Epithelial cell of prostate (primary cell): ENCODE measurements around the gene ST6GALNAC6.
"Not testable (repeated sequence)": the region's sequence is repeated elsewhere in the genome, so short reads cannot be mapped to it uniquely, and the experiment has no call there.

ENCODE experiments used
- DNase-seq: peaks from one replicate; pipeline ENCODE4 v3.0.0-alpha.2; 2011; ENCODE audit warnings: low read depth, low spot score
- H3K27ac ChIP-seq: fragments of 450-650 bp; 2 replicates; pipeline ENCODE4 v1.5.1; 2017; ENCODE audit warnings: mild to moderate bottlenecking

ST6GALNAC6 gene

DNA sequence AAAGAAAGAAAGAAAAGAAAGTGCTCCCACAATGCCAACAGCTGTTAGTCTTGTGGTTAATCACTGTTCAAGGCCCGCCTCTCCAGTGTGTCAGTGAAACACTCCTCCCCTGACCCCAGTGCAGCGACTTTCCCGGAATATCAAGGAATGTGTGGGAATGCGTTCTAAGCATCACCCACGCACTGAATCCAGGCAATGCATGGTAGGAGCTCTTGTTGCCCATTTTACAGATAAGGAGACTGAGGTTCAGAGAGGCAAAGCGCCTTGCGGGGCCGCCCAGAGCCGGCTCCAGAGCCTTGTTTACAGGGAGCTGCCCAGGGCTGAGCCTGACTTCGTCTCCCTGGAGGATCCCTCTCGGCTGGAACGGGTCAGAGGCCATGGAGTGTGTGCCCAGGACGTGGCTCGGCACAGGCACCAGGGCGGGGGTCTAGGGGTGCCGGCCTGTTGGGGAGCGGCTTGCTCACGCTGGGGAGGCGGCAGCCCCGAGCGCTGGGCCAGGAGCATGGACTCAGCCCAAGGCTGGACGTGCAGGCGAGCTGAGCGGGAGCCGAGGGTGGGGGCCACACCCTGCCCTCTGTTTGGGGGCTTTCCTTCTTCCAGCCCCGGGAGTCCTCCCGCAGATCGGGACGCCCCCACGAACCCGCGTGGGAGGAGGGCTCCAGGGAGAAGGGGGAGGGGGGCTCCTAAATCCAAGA is 823 bp downstream of the ST6GALNAC6 start:
- peak overlapping the region; percentile 31 for H3K27ac ChIP-seq
- DNase-seq = no peak

DNA sequence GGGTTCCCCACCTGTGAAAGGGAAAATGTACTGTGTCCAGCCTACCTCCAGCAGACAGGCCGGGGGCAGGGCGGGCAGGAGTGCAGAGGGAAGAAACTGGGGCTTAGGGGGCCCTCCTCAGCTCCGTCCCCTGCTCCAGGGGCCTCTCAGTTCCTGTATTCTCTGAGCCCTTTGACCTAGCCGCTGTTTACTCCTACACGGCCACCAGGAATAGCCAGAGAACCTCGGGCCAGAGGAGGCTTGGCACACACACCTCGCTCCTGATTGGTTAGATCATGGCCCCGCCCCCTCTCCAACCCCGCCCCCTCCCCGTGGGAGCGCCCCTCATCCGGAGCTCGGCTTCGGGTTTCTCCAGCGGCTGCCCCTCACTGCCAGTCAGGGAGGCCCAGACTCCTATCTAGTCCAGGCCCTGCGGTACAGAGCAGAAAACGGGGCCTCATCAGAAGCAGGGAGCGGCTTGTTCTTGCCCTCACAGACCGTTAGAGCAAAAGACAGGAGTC is 2.2 kb downstream of the ST6GALNAC6 start:
- no peak overlapping the region for H3K27ac ChIP-seq
- no peak for DNase-seq

DNA sequence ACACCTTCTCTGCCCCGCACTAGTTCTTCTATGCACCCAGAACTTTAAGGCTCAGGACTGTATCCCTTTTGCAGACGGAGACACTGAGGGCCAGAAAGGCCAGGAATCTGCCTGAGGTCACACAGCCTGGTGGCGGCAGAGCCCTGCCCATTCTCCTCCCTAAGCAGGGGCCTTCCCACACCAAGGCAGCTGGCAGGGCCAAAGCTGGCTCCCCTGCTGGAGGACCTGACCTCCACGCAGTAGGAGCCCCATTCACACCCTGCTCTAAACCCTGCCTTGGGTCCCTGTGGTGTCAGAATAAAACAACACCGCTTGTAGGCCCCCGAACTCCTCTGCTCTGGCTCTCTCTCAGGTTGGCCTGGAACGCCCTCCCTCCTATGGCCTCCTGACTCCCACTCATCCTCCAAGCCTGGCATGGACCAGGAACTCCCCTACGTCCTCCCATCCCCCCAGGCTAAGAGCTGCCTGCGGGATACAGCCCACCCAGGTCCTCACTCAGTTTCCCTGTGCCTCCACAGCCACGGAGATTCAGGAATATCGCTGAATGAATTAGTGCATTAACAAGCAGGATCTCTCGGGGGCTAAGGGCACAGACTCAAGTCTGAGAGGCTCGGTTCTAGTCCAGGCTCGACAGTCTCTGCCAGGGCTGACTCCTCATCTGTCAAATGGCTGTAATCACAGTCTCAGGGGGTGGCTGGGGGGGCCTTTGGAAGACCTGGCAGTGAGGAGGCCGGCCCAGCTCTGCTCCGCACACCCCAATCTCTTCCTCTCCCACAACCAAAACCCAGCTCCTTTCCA is 2.8 kb downstream of the ST6GALNAC6 start:
- H3K27ac ChIP-seq = no peak overlapping the region
- DNase-seq = no peak

GRCh38 chr9:127895811-127896210 is 3.6 kb downstream of the ST6GALNAC6 start:
- no peak overlapping the region for H3K27ac ChIP-seq
- DNase-seq = no peak

GRCh38 chr9:127893392-127893791 is 6.0 kb downstream of the ST6GALNAC6 start:
- no peak overlapping the region for H3K27ac ChIP-seq
- no peak for DNase-seq

DNA sequence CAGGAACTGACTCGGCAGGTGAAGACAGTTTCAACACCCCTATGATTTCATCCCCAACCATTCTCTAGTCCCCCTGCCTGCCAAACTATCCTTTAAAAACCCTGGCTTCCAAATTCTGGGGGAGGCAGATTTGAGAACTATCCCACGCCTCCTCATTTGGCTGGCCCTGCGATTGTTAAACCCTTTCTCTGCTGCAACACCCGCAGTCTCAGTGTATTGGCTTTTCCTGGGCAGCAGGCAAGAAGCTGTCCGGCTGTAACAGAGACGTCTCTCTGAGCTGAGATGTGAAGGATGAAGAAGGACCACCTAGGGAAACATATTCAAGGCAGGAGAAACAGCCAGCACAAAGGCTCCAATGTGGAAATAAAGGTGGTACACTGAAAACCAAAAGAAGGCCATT is 6.6 kb downstream of the ST6GALNAC6 start:
- no peak for DNase-seq
- no peak overlapping the region for H3K27ac ChIP-seq

- DNase-seq = no peak
These were observed 9.3 kb downstream of the ST6GALNAC6 start for GRCh38 chr9:127890053-127890452.

DNA sequence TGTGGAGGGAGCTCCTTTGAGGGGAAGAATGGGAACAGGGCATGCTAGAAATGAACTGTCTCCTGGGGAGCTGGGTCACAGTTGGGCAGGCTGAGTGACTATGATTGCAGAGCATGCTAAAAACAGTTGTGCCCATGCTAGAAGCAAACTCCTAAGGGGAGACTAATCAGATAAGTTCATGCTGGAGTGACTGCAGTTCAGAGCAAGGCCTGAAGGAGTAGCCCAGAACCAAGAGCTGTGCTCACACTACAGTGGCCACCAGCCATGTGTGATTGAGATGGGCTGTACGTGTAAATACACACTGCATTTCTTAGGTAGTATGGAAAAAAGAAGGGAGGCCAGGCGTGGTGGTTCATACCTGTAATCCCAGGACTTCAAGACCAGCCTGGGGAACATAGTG is 11.6 kb downstream of the ST6GALNAC6 start:
- no peak overlapping the region for H3K27ac ChIP-seq
- DNase-seq = no peak

More at GRCh38 chr9:127890053-127890452, 9.3 kb downstream of the ST6GALNAC6 start:
- no peak overlapping the region for H3K27ac ChIP-seq

GRCh38 chr9:127886401-127886972 is 12.9 kb downstream of the ST6GALNAC6 start:
- H3K27ac ChIP-seq = no peak overlapping the region
- DNase-seq = no peak

DNA sequence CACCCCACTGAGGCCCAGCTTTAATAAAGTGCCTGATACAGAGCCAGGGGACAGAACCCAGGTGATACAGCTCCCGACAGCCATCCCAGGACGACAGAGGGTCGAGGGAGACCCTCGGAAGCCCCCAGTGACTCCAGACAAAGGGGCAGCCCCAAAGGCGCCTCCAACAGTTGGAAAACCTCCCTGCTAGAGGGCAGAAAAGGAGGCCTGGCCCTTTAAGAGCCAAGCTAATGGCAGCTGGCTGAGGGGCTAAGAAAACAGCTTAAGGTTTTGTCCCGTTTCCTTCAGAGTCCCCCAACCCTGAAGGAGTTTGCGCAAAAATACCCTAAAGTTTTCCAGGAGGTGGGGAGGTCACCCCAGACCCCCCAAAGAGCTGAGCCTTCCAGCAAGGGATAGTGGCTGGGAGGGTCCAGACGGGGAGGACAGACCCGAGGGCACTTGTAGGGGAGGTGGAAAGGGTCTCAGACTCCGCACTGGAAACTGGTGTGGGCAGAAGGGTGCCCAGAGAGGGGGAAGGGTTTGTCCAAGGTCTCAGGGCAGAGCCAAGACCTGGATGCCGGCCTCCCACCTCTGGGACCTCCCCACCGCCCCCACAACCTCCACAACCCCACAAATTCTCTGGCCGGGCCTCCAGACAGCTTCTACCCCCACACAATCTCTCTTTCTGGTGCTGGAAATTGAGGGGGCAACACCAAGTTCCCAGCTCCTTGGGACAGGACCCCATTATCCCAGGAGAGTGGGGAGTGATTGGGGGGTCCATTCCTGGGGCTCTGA is 13.7 kb downstream of the ST6GALNAC6 start:
- no peak for DNase-seq

GRCh38 chr9:127884976-127885490 is 14.4 kb downstream of the ST6GALNAC6 start:
- no peak overlapping the region for H3K27ac ChIP-seq
- no peak for DNase-seq

More for the DNA sequence above, 13.7 kb downstream of the ST6GALNAC6 start:
- H3K27ac ChIP-seq = no peak overlapping the region

- no peak for DNase-seq
These were observed 14.9 kb downstream of the ST6GALNAC6 start for GRCh38 chr9:127884427-127884911.

DNA sequence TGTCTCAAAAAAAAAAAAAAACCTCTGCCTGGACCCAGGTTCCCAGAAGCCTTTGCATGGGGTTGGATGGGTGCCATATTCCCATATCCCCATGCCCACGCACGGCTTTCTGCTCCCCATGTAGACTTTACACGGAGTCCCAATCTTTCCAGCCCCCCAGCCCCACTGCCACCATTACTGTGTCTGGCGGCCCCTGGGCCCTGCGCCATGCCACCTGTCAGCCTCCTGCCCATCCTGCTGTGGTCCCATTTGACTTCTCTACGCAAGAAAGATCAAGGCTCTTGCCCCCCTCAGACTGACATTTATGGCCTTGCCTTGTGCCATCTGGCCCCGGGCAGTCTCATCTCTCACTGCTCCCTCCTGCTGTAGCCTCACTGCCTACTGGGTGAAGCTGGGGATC is 15.4 kb downstream of the ST6GALNAC6 start:
- no peak for DNase-seq
- no peak overlapping the region for H3K27ac ChIP-seq

More at GRCh38 chr9:127884427-127884911, 14.9 kb downstream of the ST6GALNAC6 start:
- no peak overlapping the region for H3K27ac ChIP-seq

DNA sequence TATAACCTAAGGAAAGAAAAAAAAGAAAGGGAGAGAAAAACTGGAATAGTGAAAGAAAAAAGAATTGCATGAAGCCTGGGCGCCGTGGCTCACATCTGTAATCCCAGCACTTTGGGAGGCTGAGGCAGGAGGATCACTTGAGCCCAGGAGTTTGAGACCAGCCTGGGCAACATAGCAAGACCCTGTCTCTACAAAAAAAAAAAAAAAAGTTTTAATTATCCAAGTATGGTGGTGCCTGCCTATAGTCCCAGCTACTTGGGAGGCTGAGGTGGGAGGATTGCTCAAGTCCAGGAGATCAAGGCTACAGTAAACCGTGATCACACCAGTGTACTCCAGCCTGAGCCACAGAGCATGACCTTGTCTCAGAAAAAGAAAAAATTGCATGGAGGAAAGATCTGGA is 17.7 kb downstream of the ST6GALNAC6 start:
- H3K27ac ChIP-seq, DNase-seq: not testable (repeated sequence)

GRCh38 chr9:127880143-127880542 is 19.3 kb downstream of the ST6GALNAC6 start:
- no peak for DNase-seq
- H3K27ac ChIP-seq = no peak overlapping the region

DNA sequence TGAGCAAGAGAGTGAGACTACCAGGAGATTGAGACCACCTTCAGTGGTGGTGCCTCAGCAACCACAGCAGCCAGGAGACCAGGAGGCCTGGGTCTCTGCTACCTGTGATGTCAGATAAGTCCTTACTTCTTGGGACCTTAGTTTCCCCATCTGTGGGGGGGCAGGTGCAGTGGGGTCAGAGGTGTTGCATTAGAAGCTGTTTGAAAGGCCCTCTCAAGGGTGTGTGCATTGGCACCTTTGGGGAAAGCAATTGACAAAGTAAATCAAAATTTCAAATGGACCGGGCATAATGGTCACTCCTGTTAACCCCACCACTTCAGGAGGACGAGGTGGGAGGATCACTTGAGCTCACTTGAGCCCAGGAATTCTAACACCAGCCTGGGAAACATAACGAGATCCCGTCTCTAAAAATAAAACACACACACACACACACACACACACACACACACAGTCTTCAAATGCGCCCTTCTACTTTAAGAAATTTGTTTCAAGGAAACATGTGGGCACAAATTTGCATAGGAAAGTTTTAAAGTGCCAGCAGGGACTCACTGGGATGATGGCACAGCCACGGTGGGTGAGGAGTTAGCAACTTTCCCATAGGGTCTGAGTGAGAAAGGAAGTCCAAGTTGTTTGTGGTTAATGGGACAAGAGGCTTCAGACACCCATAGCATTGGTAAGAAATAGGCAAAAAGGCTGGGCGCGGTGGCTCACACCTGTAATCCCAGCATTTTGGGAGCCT is 20.6 kb downstream of the ST6GALNAC6 start:
- H3K27ac ChIP-seq = no peak overlapping the region

DNA sequence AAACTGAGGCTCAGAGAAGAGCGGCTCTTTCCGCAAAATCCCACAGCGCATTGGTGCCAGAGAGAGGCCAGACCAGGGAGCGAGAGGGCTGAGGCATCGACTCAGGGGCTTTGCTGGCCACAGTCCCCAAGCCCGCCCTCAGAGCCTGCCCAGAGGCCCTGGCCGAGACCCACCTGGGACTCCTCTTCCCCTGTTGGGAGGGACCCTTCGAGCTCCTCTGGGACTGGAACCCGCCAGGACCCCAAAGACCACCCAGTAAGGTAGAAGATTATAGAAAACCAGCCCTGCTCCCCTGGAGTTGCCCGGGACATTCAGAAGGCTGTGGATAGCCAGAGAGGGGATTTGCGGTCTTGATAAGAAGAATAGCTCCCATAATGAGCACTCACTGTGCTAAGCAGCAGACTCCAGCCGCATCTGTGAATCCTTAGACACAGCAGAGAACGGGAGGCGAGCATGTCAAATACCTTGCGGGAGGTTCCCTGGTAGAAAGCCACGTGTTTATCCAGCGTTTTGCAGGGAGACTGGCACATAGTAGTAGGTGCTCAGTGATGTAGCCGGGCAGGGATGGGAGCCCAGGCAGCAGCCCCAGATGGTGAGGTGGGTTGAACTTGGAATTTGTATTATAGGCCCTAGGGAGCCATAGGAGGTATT is 21.3 kb downstream of the ST6GALNAC6 start:
- H3K27ac ChIP-seq = no peak overlapping the region
- no peak for DNase-seq

More for the DNA sequence above, 20.6 kb downstream of the ST6GALNAC6 start:
- no peak for DNase-seq

- H3K27ac ChIP-seq = peak within 1 kb of the TSS; percentile 14
- DNase-seq = no peak
These were observed 21.8 kb downstream of the ST6GALNAC6 start, which contains the start of gene AK1 for GRCh38 chr9:127877566-127877998. Gene AK1, minus strand, starts transcription at chr9:127877675. Its CDS starts 3,058 bp downstream, at chr9:127874617.
